Hematopoietic multipotent progenitor cell treated with erythropoietin and hydrocortisone succinate and interleukin-3 and kit ligand, for 6 days (in vitro differentiated cells): ENCODE results near the gene SPTAN1.

Experiments used
- DNase-seq: peaks from one replicate; pipeline ENCODE4 v3.0.0-alpha.2; 2015

SPTAN1 gene

GRCh38 chr9:128607642-128608350 lies 55.4 kb downstream of the SPTAN1 start:
- no peak for DNase-seq

- DNase-seq = no peak
Observed at GRCh38 chr9:128610897-128611296, 58.5 kb downstream of the SPTAN1 start.

GRCh38 chr9:128611600-128612394 lies 59.4 kb downstream of the SPTAN1 start:
- no peak for DNase-seq

GRCh38 chr9:128614728-128615127 lies 62.3 kb downstream of the SPTAN1 start:
- DNase-seq = no peak

GRCh38 chr9:128615571-128615970 lies 63.2 kb downstream of the SPTAN1 start:
- DNase-seq = no peak

GRCh38 chr9:128617943-128618342 lies 65.6 kb downstream of the SPTAN1 start:
- DNase-seq = no peak

GRCh38 chr9:128619127-128619526 lies 66.7 kb downstream of the SPTAN1 start:
- no peak for DNase-seq

GRCh38 chr9:128619779-128620178 lies 67.4 kb downstream of the SPTAN1 start:
- no peak for DNase-seq

GRCh38 chr9:128621730-128622455 lies 69.5 kb downstream of the SPTAN1 start:
- DNase-seq = no peak

GRCh38 chr9:128624566-128624965 lies 72.2 kb downstream of the SPTAN1 start:
- DNase-seq = no peak

- peak; percentile 27 for DNase-seq
Observed at GRCh38 chr9:128625391-128626146, 73.2 kb downstream of the SPTAN1 start.

- DNase-seq = no peak
Observed at GRCh38 chr9:128626181-128626580, 73.8 kb downstream of the SPTAN1 start.

- no peak for DNase-seq
Observed at GRCh38 chr9:128627127-128627715, 74.8 kb downstream of the SPTAN1 start.

GRCh38 chr9:128627906-128628305 lies 75.5 kb downstream of the SPTAN1 start:
- no peak for DNase-seq

- DNase-seq = peak; percentile 41
Observed at GRCh38 chr9:128628471-128629048, 76.2 kb downstream of the SPTAN1 start.

GRCh38 chr9:128629136-128629535 lies 76.7 kb downstream of the SPTAN1 start:
- no peak for DNase-seq

GRCh38 chr9:128629852-128630545 lies 77.6 kb downstream of the SPTAN1 start:
- DNase-seq = no peak

- no peak for DNase-seq
Observed at GRCh38 chr9:128631636-128632035, 79.2 kb downstream of the SPTAN1 start.

- no peak for DNase-seq
Observed at GRCh38 chr9:128632066-128632465, 79.7 kb downstream of the SPTAN1 start.

- no peak for DNase-seq
Observed at GRCh38 chr9:128632486-128632885, 80.1 kb downstream of the SPTAN1 start.

- no peak for DNase-seq
Observed at GRCh38 chr9:128633057-128633456, 80.7 kb downstream of the SPTAN1 start.
